ENCODE results near the gene MAMDC4.
A peak's percentile ranks its signal among the peaks of the same experiment; 100 is the strongest.
"Not testable (repeated sequence)": the region's sequence is repeated elsewhere in the genome, so short reads cannot be mapped to it uniquely, and the experiment has no call there.

Gene MAMDC4

GRCh38 chr9:136862849-136863622 is 10.9 kb downstream of the MAMDC4 start:
- no peak for DNase-seq (ENCODE audit: low read depth)

GRCh38 chr9:136863623-136864273 is 11.6 kb downstream of the MAMDC4 start:
- DNase-seq (ENCODE audit: low read depth), result no peak

- no peak for DNase-seq (ENCODE audit: low read depth)
Observed at GRCh38 chr9:136865041-136865767, 13.1 kb downstream of the MAMDC4 start.

- DNase-seq (ENCODE audit: low read depth), result no peak
Observed at GRCh38 chr9:136865768-136866103, 13.6 kb downstream of the MAMDC4 start.

- not testable (repeated sequence) for DNase-seq (ENCODE audit: low read depth)
Observed at GRCh38 chr9:136866898-136867421, 14.8 kb downstream of the MAMDC4 start.

- no peak for DNase-seq (ENCODE audit: low read depth)
Observed at GRCh38 chr9:136867480-136867879, 15.3 kb downstream of the MAMDC4 start.

GRCh38 chr9:136867917-136868316 is 15.8 kb downstream of the MAMDC4 start:
- no peak for DNase-seq (ENCODE audit: low read depth)

GRCh38 chr9:136868644-136869043 is 16.5 kb downstream of the MAMDC4 start:
- no peak for DNase-seq (ENCODE audit: low read depth)

GRCh38 chr9:136869611-136870010 is 17.5 kb downstream of the MAMDC4 start:
- not testable (repeated sequence) for DNase-seq (ENCODE audit: low read depth)

GRCh38 chr9:136875155-136875554 is 23.0 kb downstream of the MAMDC4 start:
- DNase-seq (ENCODE audit: low read depth), result no peak

GRCh38 chr9:136876476-136876875 is 24.3 kb downstream of the MAMDC4 start:
- no peak for DNase-seq (ENCODE audit: low read depth)

GRCh38 chr9:136880651-136881050 is 28.5 kb downstream of the MAMDC4 start:
- no peak for DNase-seq (ENCODE audit: low read depth)

GRCh38 chr9:136881691-136882108 is 29.6 kb downstream of the MAMDC4 start:
- DNase-seq (ENCODE audit: low read depth), result no peak

- DNase-seq (ENCODE audit: low read depth), result peak; percentile 79
Observed at GRCh38 chr9:136882109-136882946, 30.2 kb downstream of the MAMDC4 start.

GRCh38 chr9:136882947-136883283 is 30.8 kb downstream of the MAMDC4 start:
- not testable (repeated sequence) for DNase-seq (ENCODE audit: low read depth)

GRCh38 chr9:136883670-136884069 is 31.5 kb downstream of the MAMDC4 start:
- not testable (repeated sequence) for DNase-seq (ENCODE audit: low read depth)

GRCh38 chr9:136885950-136886578 is 33.9 kb downstream of the MAMDC4 start, which contains the start of gene TRAF2:
TRAF2 (plus strand) TSS chr9:136886516; CDS start chr9:136898741, 12,225 bp downstream.
- DNase-seq (ENCODE audit: low read depth), result peak; percentile 96

GRCh38 chr9:136886610-136887597 is 34.8 kb downstream of the MAMDC4 start:
- DNase-seq (ENCODE audit: low read depth), result peak; percentile 65

- no peak for DNase-seq (ENCODE audit: low read depth)
Observed at GRCh38 chr9:136888454-136888853, 36.3 kb downstream of the MAMDC4 start.

- no peak for DNase-seq (ENCODE audit: low read depth)
Observed at GRCh38 chr9:136889858-136890257, 37.7 kb downstream of the MAMDC4 start.
